Psoas muscle (tissue), 8 donors: Measurements from ENCODE around the gene ARSK. TPM values are rescaled to one million over a fixed set of nuclear protein-coding genes. Genes with fewer than 3 reads are reported as not detected.
A peak's percentile ranks its signal among the peaks of the same experiment; 100 is the strongest.

ENCODE experiments used
- ATAC-seq, 4 donors: fragments of 200-7000 bp; cut with Tn5 transposase; one replicate each; pipeline ENCODE4 v1.9.1; 2020; ENCODE audit warnings: moderate library complexity in 3 of 4, mild to moderate bottlenecking in 2 of 4
- DNase-seq, 2 donors: peaks; one replicate each; pipeline ENCODE4 v3.0.0-alpha.2; 2020
- H3K27ac ChIP-seq: fragments of 200-600 bp; one replicate; pipeline ENCODE4 v1.8.0; 2022
- H3K27me3 ChIP-seq, 3 donors: fragments of 200-600 bp in 1 of 3; one replicate each; pipeline versions ENCODE4 v1.6.1 to v1.8.0; 2013 to 2022; ENCODE audit warnings: low read length in 2 of 3, mild to moderate bottlenecking in 2 of 3, moderate library complexity in 1 of 3; ENCODE audit not compliant: insufficient read depth in 3 of 3
- H3K36me3 ChIP-seq, 2 donors: fragments of 200-600 bp in 1 of 2; one replicate each; pipeline versions ENCODE4 v1.6.1 to v1.8.0; 2013 to 2022; ENCODE audit warnings: low read depth in 1 of 2, mild to moderate bottlenecking in 1 of 2, moderate library complexity in 1 of 2; ENCODE audit not compliant: insufficient read depth in 1 of 2
- H3K4me1 ChIP-seq: fragments of 200-600 bp; one replicate; pipeline ENCODE4 v1.8.0; 2022
- H3K4me3 ChIP-seq: fragments of 200-600 bp; one replicate; pipeline ENCODE4 v1.8.0; 2022; ENCODE audit warnings: mild to moderate bottlenecking
- H3K9me3 ChIP-seq: fragments of 200-600 bp; one replicate; pipeline ENCODE4 v1.8.0; 2022
- WGBS, 3 donors: extraction: QIAGEN DNeasy Blood & Tissue Kit; methylation state at CpG; one replicate each; pipeline versions ENCODE4 v1.1.6 to v1.1.7; 2013; 5-methylcytosine and 5-hydroxymethylcytosine counted together
- intact Hi-C, 2 donors: fragments of 100-400 bp; cut with DNase I; formaldehyde crosslinking; loops; one replicate each; pipeline versions ENCODE4 v1.11.0 to v1.14.2; 2022
- polyA plus RNA-seq, 3 donors: library from polyadenylated mRNA; stranded (reverse); fragments of 200-250 nt; gene quantifications; one replicate each; pipeline ENCODE4 v1.2.3, GENCODE V29; 2013
- total RNA-seq, 4 donors: library from RNA; stranded (reverse); fragmentation: NEBNext Ultra II Directional in 2 of 4; extraction: Animal tissue kit (Norgen Biotek cat#: 25700) in 2 of 4; gene quantifications; one replicate each; pipeline versions ENCODE4 v1.2.1 to v1.2.4, GENCODE V29; 2021 to 2023
- TF ChIP-seq, protein P1 (sequence below): fragments of 200-600 bp; IDR thresholded peaks from one replicate; pipeline ENCODE4 v1.8.0; 2022; ENCODE audit warnings: antibody characterized with exemption
- donor health status: healthy with polysubstance abuse.
- donor health status: DM: no; HTN: no; CAD: no; lungs with moderate emphysema.
- donor health status: Bipolar disorder and iron deficiency.
- donor health status: healthy.
- donor health status: DM: yes; HTN: yes; CAD: no.
- donor health status: DM: no; HTN: no; CAD: no.
- donor health status: DM: no; HTN: no; CAD: no.
- donor health status: DM: yes; HTN: yes; CAD: no.

Gene ARSK
- total and polyA plus RNA-seq, 7 donors, result 1.6 to 8.5 (median 2.0) TPM

DNA sequence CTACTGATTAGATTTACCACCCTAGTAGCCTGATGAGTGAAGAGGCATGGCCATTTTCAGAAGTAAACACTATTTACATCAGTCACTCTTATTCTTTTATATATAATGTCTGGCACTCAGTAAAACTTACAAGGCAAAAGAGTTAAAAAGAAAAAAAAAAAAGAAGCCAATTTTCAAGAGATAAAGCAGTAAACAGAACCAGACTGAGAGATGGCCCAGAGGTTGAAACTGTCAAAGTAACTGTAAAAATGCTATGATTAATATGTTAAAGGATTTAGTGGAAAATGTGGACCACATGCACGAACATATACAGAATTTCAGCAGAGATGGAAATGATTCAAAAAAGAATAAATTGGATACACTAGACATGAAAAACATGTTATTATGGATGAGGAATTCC, 58.6 kb downstream of the ARSK start:
- DNase-seq, result no peak
- no peak overlapping the region for H3K4me3 ChIP-seq

DNA sequence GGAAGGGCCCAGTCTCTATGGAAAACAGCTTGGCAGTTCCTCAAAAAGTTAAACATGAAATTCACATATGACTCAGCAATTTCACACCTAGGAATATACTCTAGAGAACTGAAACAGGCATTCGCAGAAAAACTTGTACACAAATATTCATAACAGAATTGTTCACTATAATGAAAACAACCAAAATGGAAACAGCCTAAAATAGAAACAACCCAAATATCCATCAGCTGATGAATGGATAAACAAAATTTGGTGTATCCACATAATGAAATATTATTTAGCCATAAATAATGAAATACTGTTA, 60.2 kb downstream of the ARSK start:
- intact Hi-C loops, result no loop called here
- no peak overlapping the region for H3K4me3 ChIP-seq
- no peak overlapping the region for H3K27ac ChIP-seq
- H3K9me3 ChIP-seq, result no peaks in the 10 kb centered on the region
- 81 to 95% (median 88%) methylated on average over 1 of the region's 1 CpG for WGBS, 3 donors
- no peak for DNase-seq
- TF ChIP-seq, protein P1, sequence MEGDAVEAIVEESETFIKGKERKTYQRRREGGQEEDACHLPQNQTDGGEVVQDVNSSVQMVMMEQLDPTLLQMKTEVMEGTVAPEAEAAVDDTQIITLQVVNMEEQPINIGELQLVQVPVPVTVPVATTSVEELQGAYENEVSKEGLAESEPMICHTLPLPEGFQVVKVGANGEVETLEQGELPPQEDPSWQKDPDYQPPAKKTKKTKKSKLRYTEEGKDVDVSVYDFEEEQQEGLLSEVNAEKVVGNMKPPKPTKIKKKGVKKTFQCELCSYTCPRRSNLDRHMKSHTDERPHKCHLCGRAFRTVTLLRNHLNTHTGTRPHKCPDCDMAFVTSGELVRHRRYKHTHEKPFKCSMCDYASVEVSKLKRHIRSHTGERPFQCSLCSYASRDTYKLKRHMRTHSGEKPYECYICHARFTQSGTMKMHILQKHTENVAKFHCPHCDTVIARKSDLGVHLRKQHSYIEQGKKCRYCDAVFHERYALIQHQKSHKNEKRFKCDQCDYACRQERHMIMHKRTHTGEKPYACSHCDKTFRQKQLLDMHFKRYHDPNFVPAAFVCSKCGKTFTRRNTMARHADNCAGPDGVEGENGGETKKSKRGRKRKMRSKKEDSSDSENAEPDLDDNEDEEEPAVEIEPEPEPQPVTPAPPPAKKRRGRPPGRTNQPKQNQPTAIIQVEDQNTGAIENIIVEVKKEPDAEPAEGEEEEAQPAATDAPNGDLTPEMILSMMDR, result no peak
- no peak for ATAC-seq
- H3K4me1 ChIP-seq, result peaks cover 7% of the 10 kb centered on the region
- H3K27me3 ChIP-seq, result no peaks in the 10 kb centered on the region
- H3K36me3 ChIP-seq, result no peaks in the 10 kb centered on the region

More for the DNA sequence above, 58.6 kb downstream of the ARSK start:
- 97 to 100% (median 98%) methylated on average over 1 of the region's 1 CpG for WGBS, 3 donors
- TF ChIP-seq, protein P1, result no peak
- H3K27ac ChIP-seq, result no peak overlapping the region
- no peaks in the 10 kb centered on the region for H3K36me3 ChIP-seq
- ATAC-seq, result no peak
- intact Hi-C loops, result no loop called here
- H3K9me3 ChIP-seq, result no peaks in the 10 kb centered on the region
- no peaks in the 10 kb centered on the region for H3K27me3 ChIP-seq
- no peaks in the 10 kb centered on the region for H3K4me1 ChIP-seq

DNA sequence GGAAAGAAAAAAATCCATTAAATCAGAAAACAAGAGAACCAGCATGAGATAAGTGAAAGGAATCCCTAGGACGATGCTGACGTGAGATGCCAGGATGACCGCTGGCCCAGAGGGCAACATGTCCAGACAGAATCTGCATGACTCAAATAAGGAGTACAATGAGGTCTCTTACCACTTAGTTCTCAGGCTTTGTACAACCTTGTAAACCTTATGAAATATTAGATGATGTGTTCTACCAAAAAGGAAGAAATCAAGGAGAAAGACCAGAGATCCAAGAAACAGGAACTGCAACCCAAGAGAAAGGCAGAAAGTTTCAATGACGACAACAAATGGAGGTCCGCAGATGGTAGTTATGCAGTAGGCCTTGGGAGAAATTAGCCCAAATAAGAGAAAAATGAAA, 62.2 kb downstream of the ARSK start:
- 87 to 96% (median 90%) methylated on average over 5 of the region's 5 CpGs for WGBS, 3 donors
- DNase-seq (no peak), ATAC-seq (no peak)
- Histone ChIP-seq H3K4me1 (peaks cover 12% of the 10 kb centered on the region), H3K27ac (no peak overlapping the region), H3K4me3 (no peak overlapping the region), H3K9me3 (no peaks in the 10 kb centered on the region), H3K36me3 (no peaks in the 10 kb centered on the region), H3K27me3 (no peaks in the 10 kb centered on the region)
- intact Hi-C loops, result no loop called here
- TF ChIP-seq, protein P1, result no peak

DNA sequence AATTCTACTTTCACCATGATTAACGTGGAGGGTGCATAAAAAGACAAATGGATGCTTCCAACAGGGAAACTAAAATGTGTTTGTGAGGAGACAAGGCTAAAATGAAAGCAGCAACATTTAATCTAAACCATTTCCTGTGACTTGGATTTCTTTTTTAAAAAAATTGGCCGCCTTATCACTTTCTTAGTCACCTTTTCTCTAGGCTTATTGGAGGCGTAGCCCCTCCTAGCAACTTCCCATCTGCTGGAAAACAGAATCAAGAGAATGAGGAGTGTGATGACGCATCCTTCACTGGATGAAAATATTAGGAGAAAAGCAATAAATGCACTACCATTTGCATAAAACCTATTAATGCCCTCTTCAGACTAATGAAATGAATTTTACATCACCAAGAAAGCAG, 64.2 kb downstream of the ARSK start:
- Histone ChIP-seq H3K4me3 (no peak overlapping the region), H3K9me3 (no peaks in the 10 kb centered on the region), H3K27ac (no peak overlapping the region), H3K4me1 (peaks cover 12% of the 10 kb centered on the region), H3K27me3 (no peaks in the 10 kb centered on the region), H3K36me3 (no peaks in the 10 kb centered on the region)
- TF ChIP-seq, protein P1, result no peak
- DNase-seq (no peak), ATAC-seq (no peak)
- WGBS, 3 donors, result 84 to 92% (median 88%) methylated on average over 4 of the region's 4 CpGs
- intact Hi-C loops, result no loop called here

DNA sequence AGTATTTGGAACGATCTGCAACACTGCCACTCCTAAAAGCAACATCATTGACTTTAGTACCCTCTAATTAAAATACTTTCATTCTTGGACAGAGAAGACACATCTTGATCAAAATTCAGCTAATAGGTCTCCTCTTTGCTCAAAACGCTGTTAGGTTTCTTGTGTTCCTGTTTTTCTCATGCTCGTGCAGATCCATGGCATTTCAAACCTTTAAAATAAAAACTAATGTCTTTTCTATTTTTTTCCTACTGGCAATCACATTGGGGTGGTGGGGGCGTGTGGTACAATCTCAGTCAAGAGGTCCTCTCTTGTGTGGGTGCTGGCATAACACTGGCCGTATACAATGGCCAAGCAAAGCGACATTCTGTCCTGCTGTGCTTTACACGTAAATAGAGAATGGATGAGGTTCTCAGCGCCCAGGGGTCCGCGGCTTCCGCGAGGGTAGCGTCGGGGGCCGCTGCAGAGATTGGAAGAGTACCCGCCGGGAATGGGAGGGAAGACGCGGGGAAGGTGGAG, 64.7 kb downstream of the ARSK start:
- intact Hi-C loops, result no loop called here
- Histone ChIP-seq H3K4me3 (peak overlapping the region; percentile 72), H3K4me1 (peaks cover 12% of the 10 kb centered on the region), H3K27me3 (no peaks in the 10 kb centered on the region), H3K36me3 (no peaks in the 10 kb centered on the region), H3K27ac (no peak overlapping the region), H3K9me3 (no peaks in the 10 kb centered on the region)
- ATAC-seq, result peak in 2 of 4 donors; percentile 6 to 8
- DNase-seq, result no peak
- 12 to 17% (median 14%) methylated on average over 19 of the region's 19 CpGs for WGBS, 3 donors
- TF ChIP-seq, protein P1, result no peak
